Neuronal stem cell (in vitro differentiated cells): ENCODE results near the gene DLST.

Source experiments
- DNase-seq: peaks from one replicate; pipeline ENCODE4 v3.0.0-alpha.2; 2013; ENCODE audit warnings: low spot score
- H2AFZ ChIP-seq: one replicate; pipeline ENCODE4 v1.6.1; 2013; ENCODE audit warnings: mild to moderate bottlenecking, low read length, inconsistent platforms
- H2AK5ac ChIP-seq: 2 replicates; pipeline ENCODE4 v1.6.1; 2013; ENCODE audit warnings: low read depth, mild to moderate bottlenecking, inconsistent platforms, low read length, moderate library complexity, mixed read lengths
- H2BK120ac ChIP-seq: 2 replicates; pipeline ENCODE4 v1.6.1; 2013; ENCODE audit warnings: low read depth, mild to moderate bottlenecking, inconsistent platforms, low read length, moderate library complexity, mixed read lengths
- H2BK12ac ChIP-seq: one replicate; pipeline ENCODE4 v1.6.1; 2013; ENCODE audit warnings: low read length, inconsistent platforms
- H2BK15ac ChIP-seq: 2 replicates; pipeline ENCODE4 v1.6.1; 2013; ENCODE audit warnings: mild to moderate bottlenecking, low read length, inconsistent platforms, mixed read lengths
- H2BK5ac ChIP-seq: one replicate; pipeline ENCODE4 v1.6.1; 2013; ENCODE audit warnings: inconsistent platforms, mild to moderate bottlenecking, low read length, moderate library complexity
- H3K14ac ChIP-seq: one replicate; pipeline ENCODE4 v1.6.1; 2013; ENCODE audit warnings: low read length, inconsistent platforms
- H3K18ac ChIP-seq: 2 replicates; pipeline ENCODE4 v1.6.1; 2013; ENCODE audit warnings: low read length, inconsistent platforms
- H3K23ac ChIP-seq: 2 replicates; pipeline ENCODE4 v1.6.1; 2013; ENCODE audit warnings: low read depth, mild to moderate bottlenecking, mixed read lengths, low read length, inconsistent platforms; ENCODE audit not compliant: poor library complexity
- H3K27ac ChIP-seq: replicated peaks from 3 replicates; pipeline ENCODE4 v1.5.1; 2013; ENCODE audit warnings: low read length, inconsistent platforms
- H3K27me3 ChIP-seq, 3 experiments: 2 replicates each; pipeline ENCODE4 v1.6.1; 2013; ENCODE audit warnings: low read length in 3 of 3, mild to moderate bottlenecking in 2 of 3, inconsistent platforms in 1 of 3, low read depth in 1 of 3, mixed read lengths in 1 of 3, moderate library complexity in 1 of 3; ENCODE audit not compliant: control insufficient read depth in 3 of 3, insufficient read depth in 3 of 3
- H3K36me3 ChIP-seq, 2 donors: replicated peaks in 1 of 2; 2 replicates each; pipeline ENCODE4 v1.6.1; 2013; ENCODE audit warnings: low read length in 2 of 2; ENCODE audit not compliant: control insufficient read depth in 2 of 2, insufficient read depth in 2 of 2
- H3K4ac ChIP-seq: 2 replicates; pipeline ENCODE4 v1.6.1; 2013; ENCODE audit warnings: inconsistent platforms, mild to moderate bottlenecking, low read length, moderate library complexity
- H3K4me1 ChIP-seq, 2 donors: 1 replicate in 1 of 2; 2 replicates in 1 of 2; pipeline ENCODE4 v1.6.1; 2013; ENCODE audit warnings: low read length in 2 of 2, low read depth in 1 of 2; ENCODE audit not compliant: control insufficient read depth in 2 of 2, insufficient read depth in 1 of 2
- H3K4me2 ChIP-seq: one replicate; pipeline ENCODE4 v1.6.1; 2013; ENCODE audit warnings: mild to moderate bottlenecking, low read length, inconsistent platforms; ENCODE audit not compliant: insufficient read depth, poor library complexity, severe bottlenecking
- H3K4me3 ChIP-seq, 2 donors: 2 replicates each; pipeline ENCODE4 v1.5.1; 2013; ENCODE audit warnings: low read length in 2 of 2, mild to moderate bottlenecking in 2 of 2, inconsistent platforms in 1 of 2, moderate library complexity in 1 of 2
- H3K79me1 ChIP-seq: one replicate; pipeline ENCODE4 v1.6.1; 2013; ENCODE audit warnings: low read depth, mild to moderate bottlenecking, inconsistent platforms, low read length, moderate library complexity
- H3K9ac ChIP-seq: one replicate; pipeline ENCODE4 v1.6.1; 2013; ENCODE audit warnings: mild to moderate bottlenecking, low read depth, low read length, inconsistent platforms; ENCODE audit not compliant: poor library complexity
- H3K9me3 ChIP-seq, 2 donors: replicated peaks in 1 of 2; 2 replicates each; pipeline versions ENCODE3 to v1.6.1; 2013; ENCODE audit warnings: low read length in 2 of 2, mild to moderate bottlenecking in 2 of 2, inconsistent platforms in 1 of 2, low read depth in 1 of 2, mixed read lengths in 1 of 2, moderate library complexity in 1 of 2; ENCODE audit not compliant: control insufficient read depth in 2 of 2, insufficient read depth in 1 of 2
- H4K8ac ChIP-seq: one replicate; pipeline ENCODE4 v1.6.1; 2013; ENCODE audit warnings: low read depth, mild to moderate bottlenecking, inconsistent platforms, low read length, moderate library complexity
- H4K91ac ChIP-seq: one replicate; pipeline ENCODE4 v1.6.1; 2013; ENCODE audit warnings: low read length, low read depth, mild to moderate bottlenecking, inconsistent platforms; ENCODE audit not compliant: poor library complexity
- WGBS, 2 donors: extraction: QIAGEN DNeasy Blood & Tissue Kit; methylation state at CpG; one replicate each; pipeline ENCODE4 v1.1.7; 2013; ENCODE audit warnings: missing lambda C conversion rate in 2 of 2, mixed read lengths in 1 of 2; ENCODE audit not compliant: insufficient read length in 2 of 2, insufficient replicate concordance in 1 of 2; ENCODE audit errors: extremely low coverage in 2 of 2; 5-methylcytosine and 5-hydroxymethylcytosine counted together

Gene DLST

GRCh38 chr14:74866708-74867389 is 14.9 kb upstream of the DLST start:
- no peaks in the 10 kb centered on the region for H3K4me1 ChIP-seq
- no peak overlapping the region for H3K18ac ChIP-seq
- no peak overlapping the region for H3K23ac ChIP-seq
- no peak overlapping the region for H2BK120ac ChIP-seq
- H2AK5ac ChIP-seq: no peak overlapping the region
- no peaks in the 10 kb centered on the region for H3K9me3 ChIP-seq
- H3K14ac ChIP-seq: no peak overlapping the region
- H3K4me3 ChIP-seq: no peak overlapping the region
- DNase-seq: no peak
- H3K9ac ChIP-seq: no peak overlapping the region
- H2BK12ac ChIP-seq: no peak overlapping the region
- H4K8ac ChIP-seq: no peak overlapping the region
- H3K79me1 ChIP-seq: no peaks in the 10 kb centered on the region
- no CpG with 5 or more reads among the region's 3 CpGs for WGBS, 2 donors
- H3K27me3 ChIP-seq: peaks cover 0 to 14% (median 0%) of the 10 kb centered on the region in 3 experiments
- H2AFZ ChIP-seq: no peak overlapping the region
- no peaks in the 10 kb centered on the region for H3K36me3 ChIP-seq
- H3K27ac ChIP-seq: no peak overlapping the region
- no peak overlapping the region for H2BK5ac ChIP-seq
- no peak overlapping the region for H4K91ac ChIP-seq
- H3K4ac ChIP-seq: no peak overlapping the region
- H3K4me2 ChIP-seq: no peak overlapping the region
- H2BK15ac ChIP-seq: no peak overlapping the region

GRCh38 chr14:74867673-74868072 is 14.0 kb upstream of the DLST start:
- Histone ChIP-seq H2BK15ac (no peak overlapping the region), H3K9me3 (no peaks in the 10 kb centered on the region), H3K27ac (no peak overlapping the region), H3K4me2 (no peak overlapping the region), H3K18ac (no peak overlapping the region), H3K79me1 (no peaks in the 10 kb centered on the region), H3K9ac (no peak overlapping the region), H3K36me3 (no peaks in the 10 kb centered on the region), H2BK12ac (no peak overlapping the region), H4K8ac (no peak overlapping the region), H3K4me3 (no peak overlapping the region), H2BK5ac (no peak overlapping the region), H2BK120ac (no peak overlapping the region), H4K91ac (no peak overlapping the region), H3K4me1 (no peaks in the 10 kb centered on the region), H3K23ac (no peak overlapping the region), H2AFZ (peak overlapping the region; percentile 52), H2AK5ac (no peak overlapping the region), H3K27me3 (peaks cover 0 to 15% (median 0%) of the 10 kb centered on the region in 3 experiments), H3K14ac (no peak overlapping the region), H3K4ac (no peak overlapping the region)
- DNase-seq: no peak
- no CpG with 5 or more reads among the region's 5 CpGs for WGBS, 2 donors

GRCh38 chr14:74868739-74869138 is 13.0 kb upstream of the DLST start:
- Histone ChIP-seq H4K8ac (no peak overlapping the region), H3K14ac (no peak overlapping the region), H2AK5ac (no peak overlapping the region), H3K4me1 (no peaks in the 10 kb centered on the region), H3K27ac (no peak overlapping the region), H3K4me2 (no peak overlapping the region), H3K4me3 (no peak overlapping the region), H3K9me3 (no peaks in the 10 kb centered on the region), H2AFZ (no peak overlapping the region), H3K27me3 (peaks cover 0 to 13% (median 0%) of the 10 kb centered on the region in 3 experiments), H2BK120ac (no peak overlapping the region), H2BK15ac (no peak overlapping the region), H3K9ac (no peak overlapping the region), H4K91ac (no peak overlapping the region), H3K18ac (no peak overlapping the region), H3K23ac (no peak overlapping the region), H2BK5ac (no peak overlapping the region), H3K36me3 (no peaks in the 10 kb centered on the region), H3K79me1 (no peaks in the 10 kb centered on the region), H3K4ac (no peak overlapping the region), H2BK12ac (no peak overlapping the region)
- no CpG with 5 or more reads among the region's 8 CpGs for WGBS, 2 donors
- no peak for DNase-seq

- DNase-seq: no peak
- Histone ChIP-seq H2BK120ac (no peak overlapping the region), H3K9ac (no peak overlapping the region), H3K27ac (no peak overlapping the region), H3K4me1 (no peaks in the 10 kb centered on the region), H3K4me2 (no peak overlapping the region), H2AFZ (no peak overlapping the region), H3K18ac (no peak overlapping the region), H2AK5ac (no peak overlapping the region), H3K4ac (no peak overlapping the region), H3K14ac (no peak overlapping the region), H2BK12ac (no peak overlapping the region), H4K8ac (no peak overlapping the region), H2BK15ac (no peak overlapping the region), H3K27me3 (peaks cover 0 to 22% (median 0%) of the 10 kb centered on the region in 3 experiments), H3K79me1 (no peaks in the 10 kb centered on the region), H3K4me3 (no peak overlapping the region), H3K36me3 (no peaks in the 10 kb centered on the region), H2BK5ac (no peak overlapping the region), H3K9me3 (no peaks in the 10 kb centered on the region), H4K91ac (no peak overlapping the region), H3K23ac (no peak overlapping the region)
- WGBS, 2 donors: no CpG with 5 or more reads among the region's 4 CpGs
Measured at GRCh38 chr14:74871819-74872218, 9.9 kb upstream of the DLST start.
